Mesenchymal stem cell (in vitro differentiated cells and primary cell): Measurements from ENCODE around the gene P3H3.

Experiments
- DNase-seq: peaks from one replicate; pipeline ENCODE4 v3.0.0-alpha.2; 2013
- H2AFZ ChIP-seq: one replicate; pipeline ENCODE4 v1.6.1; 2013; ENCODE audit warnings: low read depth, mild to moderate bottlenecking, control low read depth, inconsistent platforms, low read length, moderate library complexity
- H2AK5ac ChIP-seq: 2 replicates; pipeline ENCODE4 v1.6.1; 2013; ENCODE audit warnings: low read length, moderate library complexity, mild to moderate bottlenecking, inconsistent platforms; ENCODE audit not compliant: severe bottlenecking
- H2BK120ac ChIP-seq: one replicate; pipeline ENCODE4 v1.6.1; 2013; ENCODE audit warnings: low read depth, mild to moderate bottlenecking, inconsistent platforms, low read length, moderate library complexity
- H2BK12ac ChIP-seq, 2 experiments: one replicate each; pipeline ENCODE4 v1.6.1; 2013; ENCODE audit warnings: inconsistent platforms in 2 of 2, low read length in 2 of 2, mild to moderate bottlenecking in 2 of 2, moderate library complexity in 2 of 2, control low read depth in 1 of 2
- H2BK15ac ChIP-seq: one replicate; pipeline ENCODE4 v1.6.1; 2013; ENCODE audit warnings: mild to moderate bottlenecking, low read depth, inconsistent platforms; ENCODE audit not compliant: poor library complexity, severe bottlenecking
- H2BK5ac ChIP-seq: 2 replicates; pipeline ENCODE4 v1.6.1; 2013; ENCODE audit warnings: low read depth, mild to moderate bottlenecking, low read length, control low read depth, inconsistent platforms; ENCODE audit not compliant: poor library complexity, severe bottlenecking
- H3K14ac ChIP-seq, 2 experiments: one replicate each; pipeline ENCODE4 v1.6.1; 2013; ENCODE audit warnings: inconsistent platforms in 2 of 2, low read length in 2 of 2, control low read depth in 1 of 2, mild to moderate bottlenecking in 1 of 2, moderate library complexity in 1 of 2
- H3K18ac ChIP-seq, 2 experiments: one replicate each; pipeline ENCODE4 v1.6.1; 2013; ENCODE audit warnings: inconsistent platforms in 2 of 2, low read length in 2 of 2, control low read depth in 1 of 2, low read depth in 1 of 2, mild to moderate bottlenecking in 1 of 2
- H3K23ac ChIP-seq, 2 experiments: one replicate each; pipeline ENCODE4 v1.6.1; 2013; ENCODE audit warnings: inconsistent platforms in 2 of 2, low read length in 2 of 2, mild to moderate bottlenecking in 2 of 2, moderate library complexity in 2 of 2, control low read depth in 1 of 2
- H3K27ac ChIP-seq: 2 replicates; pipeline ENCODE4 v1.5.1; 2013; ENCODE audit warnings: mild to moderate bottlenecking, moderate library complexity, low read length, control low read depth, inconsistent platforms; ENCODE audit not compliant: poor library complexity, severe bottlenecking
- H3K27me3 ChIP-seq, 2 experiments: 2 replicates each; pipeline versions ENCODE4 v1.6.1 to v1.7.0; 2013; ENCODE audit warnings: low read length in 2 of 2, mild to moderate bottlenecking in 2 of 2, moderate library complexity in 2 of 2, control low read depth in 1 of 2, inconsistent platforms in 1 of 2; ENCODE audit not compliant: control insufficient read depth in 1 of 2, insufficient read depth in 1 of 2
- H3K36me3 ChIP-seq, 2 experiments: 2 replicates each; pipeline versions ENCODE4 v1.6.1 to v1.7.0; 2013; ENCODE audit warnings: low read length in 2 of 2, control low read depth in 1 of 2, inconsistent platforms in 1 of 2, low read depth in 1 of 2, mild to moderate bottlenecking in 1 of 2; ENCODE audit not compliant: insufficient read depth in 2 of 2, control insufficient read depth in 1 of 2
- H3K4ac ChIP-seq, 2 experiments: one replicate each; pipeline ENCODE4 v1.6.1; 2013; ENCODE audit warnings: inconsistent platforms in 2 of 2, low read length in 2 of 2, mild to moderate bottlenecking in 2 of 2, moderate library complexity in 2 of 2, control low read depth in 1 of 2, low read depth in 1 of 2
- H3K4me1 ChIP-seq: 2 replicates; pipeline ENCODE4 v1.6.1; 2013; ENCODE audit warnings: low read depth, low read length, control low read depth; ENCODE audit not compliant: control insufficient read depth, insufficient read depth
- H3K4me2 ChIP-seq: 2 replicates; pipeline ENCODE4 v1.6.1; 2013; ENCODE audit warnings: low read length, mild to moderate bottlenecking, inconsistent platforms; ENCODE audit not compliant: poor library complexity, severe bottlenecking
- H3K4me3 ChIP-seq, 2 experiments: 2 replicates each; pipeline versions ENCODE4 v1.5.1 to v1.7.0; 2013; ENCODE audit warnings: low read length in 2 of 2, mild to moderate bottlenecking in 2 of 2, control low read depth in 1 of 2, low read depth in 1 of 2; ENCODE audit not compliant: insufficient read depth in 1 of 2
- H3K79me1 ChIP-seq: replicated peaks from 2 replicates; pipeline ENCODE4 v1.6.1; 2013; ENCODE audit warnings: mild to moderate bottlenecking, control low read depth, low read length, inconsistent platforms; ENCODE audit not compliant: poor library complexity, severe bottlenecking
- H3K9ac ChIP-seq: 2 replicates; pipeline ENCODE4 v1.7.0; 2013; ENCODE audit warnings: mild to moderate bottlenecking, low read length, moderate library complexity
- H3K9me3 ChIP-seq: 2 replicates; pipeline ENCODE4 v1.7.0; 2013; ENCODE audit warnings: mild to moderate bottlenecking, low read length; ENCODE audit not compliant: control insufficient read depth
- H4K8ac ChIP-seq: one replicate; pipeline ENCODE4 v1.6.1; 2013; ENCODE audit warnings: inconsistent platforms, mild to moderate bottlenecking, low read length, moderate library complexity
- H4K91ac ChIP-seq: one replicate; pipeline ENCODE4 v1.6.1; 2013; ENCODE audit warnings: mild to moderate bottlenecking, low read length, inconsistent platforms
- WGBS: methylation state at CpG from one replicate; pipeline ENCODE4 v1.1.7; 2013; ENCODE audit warnings: mixed read lengths; 5-methylcytosine and 5-hydroxymethylcytosine counted together

Gene P3H3

DNA sequence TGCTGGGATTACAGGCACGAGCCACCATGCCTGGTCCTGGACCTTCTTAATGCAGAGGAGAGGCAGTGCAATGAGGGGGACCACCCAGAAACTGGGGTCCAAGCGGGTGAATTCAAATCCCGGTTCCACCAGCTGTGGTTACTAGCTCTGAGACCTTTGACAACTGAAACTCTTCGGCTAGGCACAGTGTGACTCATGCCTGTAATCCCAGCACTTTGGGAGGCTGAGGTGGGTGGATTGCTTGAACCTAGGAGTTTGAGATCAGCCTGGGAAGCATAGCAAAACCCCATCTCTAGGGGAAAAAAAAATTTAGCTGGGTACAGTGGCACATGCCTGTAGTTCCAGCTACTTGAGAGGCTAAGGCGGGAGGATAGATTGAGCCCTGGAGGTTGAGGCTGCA, 43.9 kb upstream of the P3H3 start:
- no peak overlapping the region for H2AFZ ChIP-seq
- H2BK5ac ChIP-seq: no peak overlapping the region
- H3K4me2 ChIP-seq: no peak overlapping the region
- H3K36me3 ChIP-seq: no peaks in the 10 kb centered on the region
- H4K8ac ChIP-seq: no peak overlapping the region
- no peak overlapping the region for H3K9ac ChIP-seq
- H3K79me1 ChIP-seq: no peaks in the 10 kb centered on the region
- H2AK5ac ChIP-seq: no peak overlapping the region
- H3K23ac ChIP-seq: no peak overlapping the region
- H3K27me3 ChIP-seq: no peaks in the 10 kb centered on the region
- H4K91ac ChIP-seq: no peak overlapping the region
- no peaks in the 10 kb centered on the region for H3K4me1 ChIP-seq
- no peak overlapping the region for H3K14ac ChIP-seq
- no peak for DNase-seq
- no peaks in the 10 kb centered on the region for H3K9me3 ChIP-seq
- H3K27ac ChIP-seq: no peak overlapping the region
- H3K4me3 ChIP-seq: no peak overlapping the region
- no peak overlapping the region for H2BK12ac ChIP-seq
- H3K18ac ChIP-seq: no peak overlapping the region
- no peak overlapping the region for H3K4ac ChIP-seq
- 69% methylated on average over 5 of the region's 5 CpGs for WGBS
- H2BK120ac ChIP-seq: no peak overlapping the region
- H2BK15ac ChIP-seq: no peak overlapping the region

DNA sequence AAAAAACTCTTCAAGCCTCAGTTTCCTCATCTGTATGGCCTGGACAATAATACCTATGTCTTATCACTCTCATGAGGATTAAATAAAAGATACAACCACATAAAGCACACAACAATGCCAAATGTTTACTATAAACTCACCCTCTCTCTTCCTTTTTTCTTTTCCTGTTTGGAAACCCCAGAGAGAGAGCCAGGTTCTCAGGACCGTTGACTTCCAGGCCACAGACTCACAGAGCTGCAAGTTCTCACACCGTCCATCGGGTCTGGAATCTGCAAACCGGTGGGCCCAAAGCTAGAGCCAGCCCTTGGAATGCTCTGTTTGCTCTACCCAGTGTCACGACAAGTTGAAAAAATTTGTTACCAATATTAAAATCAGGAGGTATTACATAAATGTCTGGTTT, 43.4 kb upstream of the P3H3 start:
- Histone ChIP-seq H3K79me1 (no peaks in the 10 kb centered on the region), H2BK12ac (no peak overlapping the region), H3K14ac (no peak overlapping the region), H3K9me3 (no peaks in the 10 kb centered on the region), H4K91ac (no peak overlapping the region), H2AFZ (no peak overlapping the region), H3K4ac (no peak overlapping the region), H4K8ac (peak overlapping the region; percentile 40), H3K23ac (no peak overlapping the region), H3K4me1 (peaks cover 4% of the 10 kb centered on the region), H3K4me3 (no peak overlapping the region), H2BK15ac (no peak overlapping the region), H3K18ac (no peak overlapping the region), H2BK5ac (no peak overlapping the region), H3K27me3 (peaks cover 0 to 5% of the 10 kb centered on the region in 2 experiments), H3K36me3 (no peaks in the 10 kb centered on the region), H2AK5ac (no peak overlapping the region), H3K9ac (no peak overlapping the region), H3K4me2 (no peak overlapping the region), H2BK120ac (no peak overlapping the region), H3K27ac (no peak overlapping the region)
- DNase-seq: no peak
- WGBS: 58% methylated on average over 4 of the region's 5 CpGs

DNA sequence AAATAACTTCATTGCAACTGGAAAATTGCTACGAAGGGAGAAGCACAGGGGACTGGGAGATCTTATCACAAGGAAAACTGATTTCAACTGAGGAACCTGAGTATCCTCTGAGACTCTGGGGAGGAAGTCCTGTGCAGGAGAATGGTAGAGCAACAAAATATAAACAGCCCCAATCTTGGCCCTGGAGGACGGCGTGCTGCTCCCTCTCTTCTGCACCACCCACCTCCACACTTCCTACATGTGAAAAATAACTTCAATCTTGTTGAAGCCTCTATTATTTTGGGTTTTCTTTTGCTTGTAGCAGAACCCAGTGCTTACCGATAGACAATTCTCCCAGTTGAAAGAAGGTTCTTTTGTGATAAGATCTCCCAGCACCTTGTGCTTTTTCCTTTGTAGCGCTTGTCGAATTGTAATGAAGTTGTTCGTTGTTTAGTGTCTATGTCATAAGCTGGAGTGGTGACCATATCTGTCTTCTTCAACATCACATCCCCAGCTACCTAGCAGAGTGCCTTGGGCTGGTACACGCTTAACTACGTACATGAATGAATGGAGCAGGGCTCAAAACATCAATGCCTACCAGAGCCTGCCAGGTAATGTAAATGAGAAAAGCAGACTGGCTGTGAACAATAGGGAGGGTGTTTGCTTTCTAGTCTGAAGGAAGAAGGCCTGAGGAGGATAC, 41.7 kb upstream of the P3H3 start:
- H3K14ac ChIP-seq: no peak overlapping the region
- no peak overlapping the region for H3K9ac ChIP-seq
- no peak overlapping the region for H2AK5ac ChIP-seq
- no peak overlapping the region for H3K23ac ChIP-seq
- no peaks in the 10 kb centered on the region for H3K9me3 ChIP-seq
- H3K4me2 ChIP-seq: no peak overlapping the region
- H3K4ac ChIP-seq: no peak overlapping the region
- no peak for DNase-seq
- no peak overlapping the region for H3K4me3 ChIP-seq
- H2BK12ac ChIP-seq: no peak overlapping the region
- H4K8ac ChIP-seq: no peak overlapping the region
- H3K36me3 ChIP-seq: no peaks in the 10 kb centered on the region
- no peak overlapping the region for H3K18ac ChIP-seq
- no peaks in the 10 kb centered on the region for H3K79me1 ChIP-seq
- H3K27ac ChIP-seq: no peak overlapping the region
- H2BK15ac ChIP-seq: no peak overlapping the region
- H3K4me1 ChIP-seq: peaks cover 4% of the 10 kb centered on the region
- H2BK5ac ChIP-seq: no peak overlapping the region
- peaks cover 0 to 9% of the 10 kb centered on the region in 2 experiments for H3K27me3 ChIP-seq
- no peak overlapping the region for H2BK120ac ChIP-seq
- WGBS: 68% methylated on average over 4 of the region's 9 CpGs
- no peak overlapping the region for H4K91ac ChIP-seq
- no peak overlapping the region for H2AFZ ChIP-seq

DNA sequence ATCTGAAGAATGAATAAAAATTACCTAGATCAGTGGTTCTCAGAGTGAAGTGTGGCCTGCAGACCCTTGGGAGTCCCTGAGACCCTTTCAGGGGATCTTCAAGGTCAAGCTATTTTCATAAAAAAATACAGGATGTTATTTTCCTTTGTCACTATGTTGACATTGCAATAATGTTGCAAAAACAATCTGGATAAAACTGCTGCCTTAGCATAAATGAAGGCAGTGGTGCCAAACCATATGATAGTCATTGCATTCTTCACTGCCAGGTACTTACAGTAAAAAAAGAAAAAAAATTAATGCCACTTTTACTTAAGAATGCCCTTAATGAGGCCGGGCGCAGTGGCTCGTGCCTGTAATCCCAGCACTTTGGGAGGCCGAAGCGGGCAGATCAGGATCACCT, 40.9 kb upstream of the P3H3 start:
- H3K79me1 ChIP-seq: no peaks in the 10 kb centered on the region
- no peak overlapping the region for H3K27ac ChIP-seq
- no peak overlapping the region for H2BK12ac ChIP-seq
- WGBS: 96% methylated on average over 5 of the region's 5 CpGs
- H3K4me2 ChIP-seq: no peak overlapping the region
- H3K36me3 ChIP-seq: no peaks in the 10 kb centered on the region
- H3K4ac ChIP-seq: no peak overlapping the region
- no peak overlapping the region for H4K91ac ChIP-seq
- no peak overlapping the region for H2AK5ac ChIP-seq
- H2BK15ac ChIP-seq: no peak overlapping the region
- H2BK5ac ChIP-seq: no peak overlapping the region
- H2AFZ ChIP-seq: no peak overlapping the region
- H3K18ac ChIP-seq: no peak overlapping the region
- H3K23ac ChIP-seq: no peak overlapping the region
- H4K8ac ChIP-seq: no peak overlapping the region
- peaks cover 4% of the 10 kb centered on the region for H3K4me1 ChIP-seq
- H2BK120ac ChIP-seq: no peak overlapping the region
- H3K14ac ChIP-seq: no peak overlapping the region
- peaks cover 0 to 15% of the 10 kb centered on the region in 2 experiments for H3K27me3 ChIP-seq
- no peak overlapping the region for H3K9ac ChIP-seq
- no peak overlapping the region for H3K4me3 ChIP-seq
- DNase-seq: no peak
- no peaks in the 10 kb centered on the region for H3K9me3 ChIP-seq
